ENCODE data around the gene ARSG.
"Not testable (repeated sequence)": the region's sequence is repeated elsewhere in the genome, so short reads cannot be mapped to it uniquely, and the experiment has no call there.

The ARSG gene

GRCh38 chr17:68281965-68282364 lies 9.3 kb upstream of the ARSG start:
- DNase-seq: not testable (repeated sequence)

DNA sequence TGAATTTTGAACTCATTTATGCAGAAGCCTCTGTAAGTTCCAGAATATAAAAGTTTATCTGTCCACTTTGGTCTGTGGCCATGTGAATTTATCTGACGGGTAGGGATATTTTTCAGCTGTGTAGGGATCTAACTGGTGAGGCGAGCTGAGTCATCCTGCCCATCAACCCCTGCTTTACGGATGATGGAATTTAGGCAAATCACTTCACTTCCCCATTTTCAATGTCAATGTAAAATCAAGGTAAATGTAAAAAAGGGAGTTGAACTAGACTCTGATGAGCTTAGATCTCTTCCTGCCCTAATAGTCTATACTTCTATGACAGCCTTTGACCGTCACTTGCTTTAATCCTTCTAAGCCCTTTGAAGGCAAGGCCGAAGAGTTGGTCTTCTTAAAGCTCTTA lies 2.9 kb upstream of the ARSG start:
- DNase-seq: no peak

DNA sequence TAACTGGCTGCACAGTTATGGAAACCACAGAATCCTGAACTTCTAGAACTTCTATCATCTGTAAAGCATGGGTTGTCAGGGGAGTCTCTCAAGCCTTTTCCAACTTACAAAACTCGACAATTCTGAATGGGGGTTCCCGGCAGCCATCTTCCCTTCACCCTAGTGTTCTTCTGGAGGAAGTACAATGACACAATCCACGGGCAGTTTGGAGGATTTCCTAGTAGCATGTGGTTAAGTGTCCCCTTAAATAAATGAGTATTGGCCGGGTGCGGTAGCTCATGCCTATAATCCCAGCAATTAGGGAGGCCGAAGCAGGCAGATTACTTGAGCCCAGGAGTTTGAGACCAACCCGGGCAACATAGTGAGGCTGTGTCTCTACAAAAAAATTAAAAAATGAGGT lies 2.5 kb upstream of the ARSG start:
- DNase-seq: no peak

- DNase-seq: no peak
Observed at GRCh38 chr17:68289473-68289872, 1.8 kb upstream of the ARSG start.

DNA sequence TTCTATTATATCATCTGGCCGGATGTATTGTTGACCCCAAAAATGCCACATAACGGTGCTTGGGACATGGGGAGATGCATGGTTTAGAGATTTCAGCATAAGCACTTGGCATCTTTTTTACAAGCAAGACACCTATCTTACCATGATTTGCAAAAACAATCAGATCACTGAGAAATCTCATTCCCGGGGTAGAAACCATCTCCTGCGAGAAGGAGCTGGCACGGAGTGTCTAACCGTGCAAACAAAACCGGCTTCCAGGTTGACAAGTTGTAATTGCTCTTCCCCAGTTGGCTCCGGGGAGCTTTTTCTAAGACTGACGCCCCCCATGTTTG lies 1.4 kb upstream of the ARSG start:
- DNase-seq: no peak

DNA sequence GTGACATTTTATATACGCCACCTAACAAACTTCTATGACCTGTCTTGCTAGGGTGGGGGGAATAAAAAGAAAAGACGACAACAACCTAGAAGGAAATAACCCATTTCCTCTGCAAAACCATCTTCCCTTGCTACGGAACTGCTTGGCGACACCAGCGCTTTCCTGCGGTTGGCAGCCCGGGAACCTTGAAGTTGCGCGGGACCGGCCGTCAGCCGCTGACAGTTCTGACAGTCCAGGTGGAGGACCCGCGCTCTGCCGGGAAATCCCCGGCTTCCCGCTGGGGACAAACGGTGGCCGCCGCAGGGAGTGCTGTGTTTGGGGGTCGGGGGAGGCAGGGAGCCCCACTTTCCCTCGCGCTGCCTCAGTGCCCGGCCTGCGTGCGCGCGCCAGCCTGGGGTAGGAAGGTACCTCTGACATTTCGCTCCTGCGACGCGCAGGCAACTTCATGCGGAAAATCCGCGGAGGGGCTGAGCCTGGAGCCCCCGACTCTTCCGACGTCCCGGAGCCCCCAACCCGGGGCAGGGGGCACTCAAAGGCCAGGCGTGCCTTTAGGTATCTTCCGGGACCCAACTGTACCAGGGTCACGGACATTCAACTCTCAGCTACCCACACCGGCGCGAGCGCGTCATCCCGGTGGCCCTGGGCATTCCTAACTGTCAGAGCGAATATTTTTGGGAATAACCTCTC lies 884 bp upstream of the ARSG start:
- DNase-seq: no peak

GRCh38 chr17:68291836-68292688 lies 767 bp downstream of the ARSG start:
- DNase-seq: no peak

DNA sequence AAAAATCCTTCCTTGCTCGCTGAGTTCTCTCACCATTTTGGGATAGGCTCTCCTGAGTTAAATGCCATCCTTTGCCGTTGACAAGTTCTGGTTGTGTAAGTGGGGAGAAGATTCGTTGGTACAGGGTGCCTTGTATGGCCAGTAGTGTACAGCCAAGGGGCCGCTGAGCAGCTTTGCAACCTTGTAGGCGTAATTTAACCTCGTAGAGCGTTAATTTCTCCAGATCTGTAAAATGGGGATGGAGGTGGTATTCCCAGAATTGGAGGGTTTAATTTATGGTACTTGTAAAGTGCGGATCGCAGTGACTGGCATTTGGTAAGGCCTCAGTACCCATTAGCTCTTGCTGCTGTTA lies 1.4 kb downstream of the ARSG start:
- DNase-seq: no peak

GRCh38 chr17:68293490-68294195 lies 2.3 kb downstream of the ARSG start:
- no peak for DNase-seq

- DNase-seq: no peak
Observed at GRCh38 chr17:68294196-68294555, 2.9 kb downstream of the ARSG start.

DNA sequence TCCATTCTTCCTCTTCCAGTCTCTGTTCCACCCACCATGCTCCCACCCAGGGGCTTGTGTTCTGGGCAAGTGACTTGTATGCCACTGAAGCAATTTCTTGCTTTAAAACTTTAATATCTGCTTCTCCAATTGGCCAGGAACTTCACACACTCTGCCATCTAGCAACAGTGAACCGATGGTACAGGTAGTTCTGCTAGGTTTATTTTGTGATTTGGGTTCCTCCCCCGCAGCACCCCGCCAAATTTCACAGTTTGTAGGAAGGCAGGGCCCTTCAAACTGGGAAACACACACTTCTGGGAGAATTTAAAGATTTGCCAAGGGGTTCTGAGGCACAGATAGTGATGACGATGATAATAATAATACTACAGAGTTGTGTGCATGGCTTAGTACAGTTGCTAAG lies 3.3 kb downstream of the ARSG start:
- DNase-seq: no peak

- no peak for DNase-seq
Observed at GRCh38 chr17:68295086-68295485, 3.8 kb downstream of the ARSG start.

DNA sequence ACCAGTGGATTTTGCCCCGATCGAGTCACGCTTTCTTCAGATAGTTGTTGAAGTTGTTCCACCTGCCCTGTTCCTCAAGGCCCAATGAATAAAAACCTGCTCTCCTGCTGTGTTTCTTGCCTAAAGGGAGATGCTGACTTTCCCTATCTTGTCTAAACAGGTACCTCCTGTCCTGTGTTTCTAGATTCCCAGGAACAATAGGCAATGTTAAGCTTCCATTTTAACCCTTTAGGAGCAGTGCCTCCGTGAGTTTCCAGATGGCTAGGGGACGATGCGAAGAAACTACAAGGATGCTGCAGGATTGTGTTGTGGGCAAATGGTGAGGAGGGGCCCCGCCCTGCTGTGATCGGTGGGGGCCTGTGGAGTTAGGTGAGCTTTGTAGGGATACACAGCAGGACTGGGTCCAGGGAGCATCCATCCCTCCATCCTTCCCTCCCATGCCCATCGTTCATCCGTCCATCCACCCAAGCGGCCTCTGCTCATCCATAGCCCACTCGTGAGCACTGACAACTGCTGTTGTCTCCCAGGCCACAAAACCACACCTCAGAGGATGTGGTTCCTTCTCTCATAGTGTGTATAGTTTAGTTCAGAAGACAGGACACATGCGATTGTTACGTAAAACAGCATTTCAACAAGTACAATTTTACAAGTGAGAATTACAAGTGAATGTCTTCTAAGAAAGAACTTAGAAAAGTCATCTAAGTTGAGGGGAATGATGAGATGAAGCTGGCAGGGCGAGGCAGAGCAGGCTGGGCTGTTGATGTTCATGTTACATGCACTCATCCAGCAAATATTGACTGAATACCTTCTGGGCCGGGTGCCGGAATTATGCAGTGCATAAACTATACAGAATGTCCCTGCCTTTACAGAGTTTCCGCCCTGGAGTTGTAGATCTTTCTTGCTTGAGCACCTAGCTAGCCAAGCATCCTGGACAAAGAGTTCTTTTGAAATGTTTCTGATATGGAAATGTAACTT lies 5.2 kb downstream of the ARSG start:
- DNase-seq: no peak

DNA sequence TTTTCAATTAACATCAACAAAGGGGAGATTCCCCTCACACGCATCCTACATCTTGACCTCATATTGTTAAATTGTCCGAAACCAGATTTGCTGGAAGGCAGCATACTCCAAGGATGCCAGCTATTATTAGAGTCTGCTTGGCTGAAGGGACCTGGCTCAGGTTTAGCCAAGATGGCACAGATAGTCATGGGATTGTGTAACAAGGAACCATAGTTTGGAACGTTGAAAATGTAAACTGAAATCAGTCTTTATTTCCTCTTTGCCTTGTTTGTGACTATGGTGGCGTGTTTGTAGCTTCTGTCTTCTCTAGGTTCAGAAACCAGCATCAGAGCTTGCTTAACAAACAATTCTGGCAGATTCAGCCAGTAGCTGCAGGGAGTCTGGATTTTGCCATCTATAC lies 5.9 kb downstream of the ARSG start:
- no peak for DNase-seq

GRCh38 chr17:68298601-68299000 lies 7.3 kb downstream of the ARSG start:
- no peak for DNase-seq

- no peak for DNase-seq
Observed at GRCh38 chr17:68299817-68300216, 8.5 kb downstream of the ARSG start.

DNA sequence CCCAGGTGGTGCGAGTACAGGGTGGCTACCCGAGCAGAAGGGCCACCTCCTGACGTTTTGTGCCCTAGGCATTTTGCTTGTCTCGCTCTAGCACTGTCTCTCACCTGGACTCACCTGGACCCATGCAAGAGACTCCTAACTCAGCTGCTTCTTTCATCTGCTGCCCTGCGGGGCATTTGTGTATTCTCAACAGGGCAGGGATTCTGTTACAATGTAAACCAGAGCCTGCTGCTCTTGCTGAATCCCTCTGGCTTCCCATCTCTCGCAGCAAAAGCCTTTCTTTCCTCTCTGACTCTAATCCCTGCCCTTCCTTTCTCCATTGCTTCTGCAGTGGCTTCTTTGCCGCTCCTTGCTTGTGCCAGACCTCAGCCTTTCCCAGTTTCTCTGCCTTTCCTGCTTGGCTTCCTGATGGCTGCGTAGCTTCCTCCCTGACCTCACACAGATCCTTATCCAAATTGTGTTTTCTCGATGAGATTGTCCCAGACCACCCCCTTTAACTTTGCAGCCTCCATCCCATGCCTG lies 10.2 kb downstream of the ARSG start:
- peak; percentile 46 for DNase-seq

DNA sequence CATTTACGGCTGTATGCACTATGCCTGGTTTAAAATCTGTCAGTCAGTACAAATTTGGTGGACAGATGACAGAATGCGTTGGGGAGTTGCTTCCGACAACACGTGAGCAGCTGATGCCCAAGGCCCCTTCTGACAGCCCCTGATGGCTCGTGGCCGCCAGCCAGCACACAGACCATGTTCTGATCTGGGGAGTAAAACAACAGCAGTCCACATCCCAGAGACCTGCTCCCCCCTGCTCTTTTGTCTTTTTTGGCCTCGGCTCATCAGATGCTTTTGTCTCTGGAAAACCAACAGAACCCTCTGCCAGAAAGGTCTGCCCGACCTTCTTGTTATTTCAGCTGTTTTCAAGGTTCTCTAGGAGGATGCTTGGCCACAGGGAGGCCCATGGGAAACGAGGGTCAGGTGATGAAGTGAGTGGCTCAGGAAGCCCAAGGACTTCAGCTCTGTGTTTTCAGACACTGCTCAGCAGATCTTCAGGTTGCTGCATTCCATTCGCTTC lies 10.8 kb downstream of the ARSG start:
- no peak for DNase-seq

DNA sequence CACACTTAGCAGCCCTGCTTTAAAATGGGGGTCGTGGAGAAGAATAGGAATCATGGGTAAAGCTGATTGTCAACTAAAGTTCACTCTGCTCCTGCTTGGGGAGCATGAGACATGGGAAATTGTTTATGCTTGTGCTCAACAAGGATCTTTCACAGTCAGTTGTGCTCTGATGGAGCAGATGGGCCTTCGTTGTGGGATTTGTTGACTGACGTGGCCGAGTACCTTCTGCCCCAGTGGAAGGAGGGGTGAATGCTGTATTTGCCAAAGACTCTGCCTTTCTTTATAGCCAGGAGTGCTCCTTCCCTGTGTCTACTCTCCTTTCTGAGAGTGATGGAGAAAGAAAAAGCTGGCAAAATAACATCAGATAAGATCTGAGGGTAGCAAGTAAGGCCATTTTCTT lies 11.4 kb downstream of the ARSG start:
- no peak for DNase-seq

DNA sequence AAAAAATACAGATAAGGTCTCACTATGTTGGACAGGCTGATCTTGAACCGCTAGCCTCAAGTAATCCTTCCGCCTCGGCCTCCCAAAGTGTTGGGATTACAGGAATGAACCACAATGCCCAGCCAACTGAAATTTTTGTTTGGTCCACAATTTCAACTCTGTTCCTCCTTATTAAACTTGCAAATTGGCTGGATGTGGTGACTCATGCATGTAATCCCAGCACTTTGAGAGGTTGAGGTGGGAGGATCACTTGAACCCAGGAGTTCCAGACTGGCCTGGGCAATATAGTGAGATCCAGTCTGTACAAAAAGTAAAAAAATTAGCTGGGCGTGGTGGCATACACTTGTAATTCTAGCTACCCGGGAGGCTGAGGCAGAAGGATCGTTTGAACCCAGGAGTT lies 13.4 kb downstream of the ARSG start:
- DNase-seq: no peak

GRCh38 chr17:68305142-68305541 lies 13.8 kb downstream of the ARSG start:
- DNase-seq: no peak

- DNase-seq: no peak
Observed at GRCh38 chr17:68306819-68307218, 15.5 kb downstream of the ARSG start.

- no peak for DNase-seq
Observed at GRCh38 chr17:68307443-68307842, 16.1 kb downstream of the ARSG start.
